ENCODE data around the gene STRA8. TPM values are rescaled to one million over a fixed set of nuclear protein-coding genes. Genes with fewer than 3 reads are reported as not detected.

Gene STRA8
- total RNA-seq, 2 experiments from 2014 or later, result not detected

DNA sequence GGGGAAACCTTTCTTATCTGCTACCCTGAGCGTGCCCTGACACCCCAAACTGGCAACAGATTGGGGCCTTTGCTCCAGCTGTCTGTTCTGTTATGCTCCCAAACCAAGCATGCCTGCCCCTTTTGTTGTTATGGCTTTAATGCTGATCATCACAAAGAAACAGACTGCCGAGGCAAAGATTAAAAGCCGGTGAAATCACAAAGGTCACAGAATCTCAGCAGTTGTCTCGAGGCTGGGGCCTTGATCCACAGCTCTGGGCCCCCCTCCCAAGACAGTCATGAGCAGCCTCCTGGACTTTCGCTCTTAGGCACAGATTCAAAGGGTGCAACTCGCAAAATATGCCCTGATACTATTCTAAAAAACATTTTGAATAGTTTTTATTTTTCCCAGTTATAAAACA, 65.6 kb downstream of the STRA8 start:
- H3K4me1 Mint-ChIP-seq, result no peaks in the 10 kb centered on the region
- H3K4me3 Mint-ChIP-seq, result no peak overlapping the region
- no peak for ATAC-seq
- peaks cover 25% of the 10 kb centered on the region for H3K27me3 Mint-ChIP-seq
- H3K36me3 Mint-ChIP-seq, result no peaks in the 10 kb centered on the region
- H3K27ac Mint-ChIP-seq, result no peak overlapping the region
- H3K9me3 Mint-ChIP-seq (ENCODE audit: low read depth), result peaks cover 2% of the 10 kb centered on the region
- CTCF ChIA-PET, result no interaction called here
- DNase-seq, result no peak

GRCh38 chr7:135300913-135301765, 67.5 kb downstream of the STRA8 start:
- H3K27me3 Mint-ChIP-seq, result peaks cover 15% of the 10 kb centered on the region
- H3K9me3 Mint-ChIP-seq (ENCODE audit: low read depth), result peaks cover 2% of the 10 kb centered on the region
- no peaks in the 10 kb centered on the region for H3K4me1 Mint-ChIP-seq
- H3K27ac Mint-ChIP-seq, result no peak overlapping the region
- no peak overlapping the region for H3K4me3 Mint-ChIP-seq
- H3K36me3 Mint-ChIP-seq, result no peaks in the 10 kb centered on the region
- DNase-seq, result no peak
- ATAC-seq, result no peak
- CTCF ChIA-PET, result interaction anchor here (0.6 to 1.2 kb wide), 3 partner anchors 8 to 63 kb away, joined by 3 to 4 read pairs (median 3); no protein-coding TSS in a partner anchor

Small RNA genes within 50 kb of the gene (microRNA-seq; reads per million reads assigned to microRNA genes)
- not detected for gene MIR6509

Other genes starting within 250 kb of the STRA8 start
- 1 to 10 TPM; 2.4 to 2.8 TPM for gene AGBL3, start 247.3 kb upstream of the STRA8 start, total RNA-seq
- gene TMEM140, start 85.8 kb upstream of the STRA8 start, total RNA-seq, result 10 to 100 TPM; 19.9 to 27.5 TPM
- gene CYREN, start 63.1 kb upstream of the STRA8 start, total RNA-seq, result 10 to 100 TPM; 33.2 to 46.0 TPM
- gene WDR91, start 22.3 kb upstream of the STRA8 start, total RNA-seq, result 10 to 100 TPM in 1 of 2 experiments, 1 to 10 TPM in 1; 9.3 to 25.9 TPM